Left ventricle myocardium inferior (tissue), 1 donor: ENCODE data around the gene CGREF1. TPM values are rescaled to one million over a fixed set of nuclear protein-coding genes. Genes with fewer than 3 reads are reported as not detected.
A peak's percentile ranks its signal among the peaks of the same experiment; 100 is the strongest.
"Not testable (repeated sequence)": the region's sequence is repeated elsewhere in the genome, so short reads cannot be mapped to it uniquely, and the experiment has no call there.

ENCODE experiments used
- DNase-seq: peaks from one replicate; pipeline ENCODE4 v3.0.0-alpha.2; 2020
- H3K27ac ChIP-seq: fragments of 200-600 bp; replicated peaks from 2 replicates; pipeline ENCODE4 v1.8.0; 2021
- H3K27me3 ChIP-seq: fragments of 200-600 bp; 2 replicates; pipeline ENCODE4 v1.8.0; 2021; ENCODE audit warnings: low read depth
- H3K36me3 ChIP-seq: fragments of 200-600 bp; 2 replicates; pipeline ENCODE4 v1.8.0; 2021
- H3K4me1 ChIP-seq: fragments of 200-600 bp; 2 replicates; pipeline ENCODE4 v1.8.0; 2021
- H3K4me3 ChIP-seq: fragments of 200-600 bp; 2 replicates; pipeline ENCODE4 v1.8.0; 2021; ENCODE audit warnings: mild to moderate bottlenecking, moderate library complexity
- H3K9me3 ChIP-seq: fragments of 200-600 bp; replicated peaks from 2 replicates; pipeline ENCODE4 v1.8.0; 2021
- intact Hi-C: fragments of 100-400 bp; cut with micrococcal nuclease; formaldehyde crosslinking; loops from one replicate; pipeline ENCODE4 v1.11.0; 2022
- total RNA-seq: library from RNA; stranded (reverse); fragmentation: NEBNext Ultra II Directional; extraction: Animal tissue kit (Norgen Biotek cat#: 25700); gene quantifications from one replicate; pipeline ENCODE4 v1.2.1, GENCODE V29; 2021
- TF ChIP-seq, protein P1 (sequence below): fragments of 200-600 bp; IDR thresholded peaks from 2 replicates; pipeline ENCODE4 v1.8.0; 2021; ENCODE audit warnings: antibody characterized with exemption, mild to moderate bottlenecking, borderline replicate concordance
- donor health status: DM: no; HTN: yes; CAD: no; lungs with severe emphysema.

Gene CGREF1
- total RNA-seq, 1 donor from 2014 or later, result 0.80 TPM

DNA sequence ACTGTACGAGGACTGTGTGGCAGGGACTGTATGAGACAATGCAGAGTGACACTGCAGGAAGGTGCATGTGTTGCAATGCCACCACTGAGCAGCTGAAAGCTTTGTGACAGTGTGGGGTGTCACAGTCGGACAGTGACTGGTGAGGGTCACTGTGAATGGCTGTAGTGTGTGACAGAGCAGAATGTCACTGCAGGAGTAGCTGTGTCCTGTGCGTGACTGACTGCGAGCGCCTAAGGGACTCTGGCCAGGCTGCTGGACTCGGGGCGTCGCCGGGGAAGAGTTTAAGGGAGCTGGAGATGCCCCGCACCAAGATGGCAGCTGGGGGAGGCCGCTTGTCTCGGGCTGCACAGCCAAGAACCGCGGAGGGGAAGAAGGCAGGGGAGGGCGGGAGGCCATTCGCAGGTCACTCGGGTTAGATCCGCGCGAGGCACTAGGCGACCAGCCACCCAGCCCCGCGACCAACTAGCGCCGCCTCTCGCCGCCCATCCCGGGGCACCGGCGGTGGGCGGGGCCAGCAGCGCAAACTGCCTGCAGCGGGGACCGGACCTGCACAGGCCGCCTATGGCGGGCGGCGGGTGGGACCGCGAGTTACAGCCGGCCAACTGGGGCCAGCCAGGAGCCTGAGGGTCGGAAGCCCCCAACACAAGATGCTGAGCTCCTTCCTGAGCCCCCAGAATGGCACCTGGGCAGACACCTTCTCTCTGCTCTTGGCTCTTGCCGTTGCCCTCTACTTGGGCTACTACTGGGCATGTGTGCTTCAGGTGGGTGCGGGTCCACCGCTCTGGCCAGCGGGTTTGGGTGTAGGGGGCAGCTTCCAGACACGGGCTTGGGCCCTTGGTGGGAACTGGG is 4.6 kb upstream of the CGREF1 start, which contains the start of gene ABHD1:
TSS of gene ABHD1 (plus strand) at position 514 of the 849 bp plus-strand sequence. CDS start at position 648, 134 bp downstream.
- Histone ChIP-seq H3K4me3 (peak within 1 kb of the TSS; percentile 75), H3K4me1 (peaks cover 26% of the 10 kb centered on the region), H3K27ac (peak within 1 kb of the TSS; percentile 78), H3K27me3 (peaks cover 16% of the 10 kb centered on the region), H3K36me3 (no peaks in the 10 kb centered on the region), H3K9me3 (no peaks in the 10 kb centered on the region)
- peak; percentile 80 for DNase-seq
- intact Hi-C loops, result no loop called here
- TF ChIP-seq, protein P1, sequence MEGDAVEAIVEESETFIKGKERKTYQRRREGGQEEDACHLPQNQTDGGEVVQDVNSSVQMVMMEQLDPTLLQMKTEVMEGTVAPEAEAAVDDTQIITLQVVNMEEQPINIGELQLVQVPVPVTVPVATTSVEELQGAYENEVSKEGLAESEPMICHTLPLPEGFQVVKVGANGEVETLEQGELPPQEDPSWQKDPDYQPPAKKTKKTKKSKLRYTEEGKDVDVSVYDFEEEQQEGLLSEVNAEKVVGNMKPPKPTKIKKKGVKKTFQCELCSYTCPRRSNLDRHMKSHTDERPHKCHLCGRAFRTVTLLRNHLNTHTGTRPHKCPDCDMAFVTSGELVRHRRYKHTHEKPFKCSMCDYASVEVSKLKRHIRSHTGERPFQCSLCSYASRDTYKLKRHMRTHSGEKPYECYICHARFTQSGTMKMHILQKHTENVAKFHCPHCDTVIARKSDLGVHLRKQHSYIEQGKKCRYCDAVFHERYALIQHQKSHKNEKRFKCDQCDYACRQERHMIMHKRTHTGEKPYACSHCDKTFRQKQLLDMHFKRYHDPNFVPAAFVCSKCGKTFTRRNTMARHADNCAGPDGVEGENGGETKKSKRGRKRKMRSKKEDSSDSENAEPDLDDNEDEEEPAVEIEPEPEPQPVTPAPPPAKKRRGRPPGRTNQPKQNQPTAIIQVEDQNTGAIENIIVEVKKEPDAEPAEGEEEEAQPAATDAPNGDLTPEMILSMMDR, result no peak

DNA sequence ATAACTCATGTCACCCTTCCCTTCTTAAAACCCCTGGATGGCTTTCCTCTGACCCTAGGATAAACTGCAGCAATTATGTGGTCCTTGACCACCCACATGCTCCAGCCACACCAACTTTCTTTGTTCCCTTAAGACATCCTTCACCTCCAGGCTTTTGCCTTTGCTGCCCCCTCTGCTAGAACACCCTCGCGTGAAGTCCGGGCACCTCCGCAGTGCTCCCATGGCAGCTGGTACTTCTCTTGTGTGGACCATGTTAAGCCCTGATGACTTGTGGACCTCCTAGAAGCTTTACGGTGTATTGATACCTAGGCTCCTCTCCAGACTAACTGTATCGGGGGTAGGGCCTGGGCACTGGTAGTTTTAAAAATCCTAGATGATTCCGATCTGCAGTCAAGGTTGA is 3.9 kb upstream of the CGREF1 start:
- H3K27me3 ChIP-seq, result peaks cover 23% of the 10 kb centered on the region
- H3K27ac ChIP-seq, result peak overlapping the region; percentile 78
- H3K4me1 ChIP-seq, result peaks cover 32% of the 10 kb centered on the region
- TF ChIP-seq, protein P1, result no peak
- H3K9me3 ChIP-seq, result no peaks in the 10 kb centered on the region
- intact Hi-C loops, result no loop called here
- DNase-seq, result no peak
- H3K36me3 ChIP-seq, result no peaks in the 10 kb centered on the region
- peak overlapping the region; percentile 75 for H3K4me3 ChIP-seq

DNA sequence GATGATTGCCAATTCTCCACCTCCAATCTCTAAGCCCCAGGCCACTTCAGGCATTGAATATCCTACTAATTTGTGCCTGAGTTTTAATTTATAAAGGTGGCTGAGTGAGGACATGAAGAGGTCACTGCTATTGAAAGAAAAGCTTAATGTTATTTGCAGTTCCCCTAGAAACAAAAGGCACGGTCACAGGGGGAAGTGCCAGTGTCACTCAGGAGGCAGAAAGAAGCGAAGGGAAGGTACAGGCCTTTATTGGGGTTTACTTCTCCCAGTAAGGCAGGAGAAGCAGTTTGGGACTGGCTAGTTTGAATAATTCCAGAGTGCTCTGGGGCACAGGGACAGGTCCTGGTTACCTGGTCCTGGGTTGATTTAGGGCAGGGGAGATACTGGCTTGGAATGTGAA is 3.0 kb upstream of the CGREF1 start:
- Histone ChIP-seq H3K27ac (no peak overlapping the region), H3K9me3 (no peaks in the 10 kb centered on the region), H3K4me1 (peaks cover 32% of the 10 kb centered on the region), H3K36me3 (no peaks in the 10 kb centered on the region), H3K27me3 (peaks cover 32% of the 10 kb centered on the region), H3K4me3 (no peak overlapping the region)
- TF ChIP-seq, protein P1, result no peak
- intact Hi-C loops, result no loop called here
- DNase-seq, result no peak

DNA sequence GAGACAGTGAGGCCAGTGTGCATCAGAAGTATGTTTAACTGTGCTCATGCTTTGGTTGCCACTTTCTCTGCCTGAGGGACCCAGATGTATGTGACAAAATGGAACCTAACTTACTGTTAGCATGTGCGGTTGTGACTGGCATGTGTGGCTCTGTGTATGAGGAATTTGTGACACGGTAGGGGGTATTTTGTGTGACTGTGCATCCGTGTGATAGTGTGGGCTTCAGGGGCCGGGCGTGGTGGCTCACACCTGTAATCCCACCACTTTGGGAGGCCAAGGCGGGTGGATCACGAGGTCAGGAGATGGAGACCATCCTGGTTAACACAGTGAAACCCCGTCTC is 372 bp upstream of the CGREF1 start:
- H3K4me3 ChIP-seq, result peak overlapping the region; percentile 60
- DNase-seq, intact Hi-C loops: not testable (repeated sequence)

DNA sequence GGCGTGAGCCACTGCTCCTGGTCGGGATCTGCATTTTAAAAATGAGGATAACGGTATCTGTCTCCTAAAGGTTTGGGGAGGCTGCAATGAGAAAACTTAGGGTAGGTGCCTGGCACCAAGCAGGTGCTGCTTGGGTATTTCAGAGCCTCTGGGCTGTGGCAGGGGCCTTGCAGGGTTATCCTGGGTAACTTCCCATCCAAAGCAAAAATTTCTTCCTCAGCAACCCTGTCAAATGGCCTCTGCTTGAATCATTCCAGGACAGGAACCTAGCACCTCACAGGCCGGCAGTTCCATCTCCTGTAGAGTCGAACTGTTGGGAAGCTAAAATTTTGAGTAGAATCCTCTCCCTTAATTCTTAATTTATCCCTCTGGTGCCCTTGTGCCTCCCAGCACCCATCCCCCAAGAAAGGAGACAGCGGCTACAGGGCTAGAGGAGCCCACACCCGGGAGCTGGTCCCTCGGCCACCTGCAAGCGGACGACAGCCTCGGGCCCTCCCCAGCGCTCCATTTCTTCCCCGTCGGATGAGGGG is 868 bp downstream of the CGREF1 start:
- no peaks in the 10 kb centered on the region for H3K9me3 ChIP-seq
- no peak for DNase-seq
- peak overlapping the region; percentile 60 for H3K4me3 ChIP-seq
- intact Hi-C loops, result no loop called here
- TF ChIP-seq, protein P1, result no peak
- peaks cover 15% of the 10 kb centered on the region for H3K4me1 ChIP-seq
- no peak overlapping the region for H3K27ac ChIP-seq
- H3K36me3 ChIP-seq, result no peaks in the 10 kb centered on the region
- peaks cover 45% of the 10 kb centered on the region for H3K27me3 ChIP-seq

More for the DNA sequence above, 372 bp upstream of the CGREF1 start:
- H3K27me3 ChIP-seq, result peaks cover 45% of the 10 kb centered on the region
- H3K4me1 ChIP-seq, result peaks cover 26% of the 10 kb centered on the region
- H3K27ac ChIP-seq, H3K9me3 ChIP-seq, H3K36me3 ChIP-seq: not testable (repeated sequence)

DNA sequence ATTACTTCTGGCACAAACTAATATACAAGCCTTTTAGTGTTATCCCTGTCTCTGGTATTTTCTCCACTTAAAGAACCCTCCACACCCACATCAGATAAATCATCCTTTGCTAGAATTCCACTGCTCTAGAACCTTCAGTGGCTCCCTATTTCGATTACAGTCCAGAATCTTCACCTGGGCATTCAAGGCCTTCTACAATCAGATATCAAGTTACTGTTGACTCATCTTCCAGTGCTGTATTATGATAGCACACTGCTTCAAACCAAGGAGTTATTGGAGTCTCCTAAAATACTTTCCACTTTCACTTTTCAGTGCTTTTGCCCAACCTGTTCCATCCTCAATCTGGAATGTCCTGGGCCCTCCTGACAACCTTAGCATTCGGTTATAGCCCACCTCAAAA is 3.4 kb downstream of the CGREF1 start:
- peaks cover 11% of the 10 kb centered on the region for H3K4me1 ChIP-seq
- intact Hi-C loops, result no loop called here
- H3K36me3 ChIP-seq, result no peaks in the 10 kb centered on the region
- peaks cover 45% of the 10 kb centered on the region for H3K27me3 ChIP-seq
- no peak overlapping the region for H3K27ac ChIP-seq
- TF ChIP-seq, protein P1, result no peak
- DNase-seq, result no peak
- no peak overlapping the region for H3K4me3 ChIP-seq
- no peaks in the 10 kb centered on the region for H3K9me3 ChIP-seq

DNA sequence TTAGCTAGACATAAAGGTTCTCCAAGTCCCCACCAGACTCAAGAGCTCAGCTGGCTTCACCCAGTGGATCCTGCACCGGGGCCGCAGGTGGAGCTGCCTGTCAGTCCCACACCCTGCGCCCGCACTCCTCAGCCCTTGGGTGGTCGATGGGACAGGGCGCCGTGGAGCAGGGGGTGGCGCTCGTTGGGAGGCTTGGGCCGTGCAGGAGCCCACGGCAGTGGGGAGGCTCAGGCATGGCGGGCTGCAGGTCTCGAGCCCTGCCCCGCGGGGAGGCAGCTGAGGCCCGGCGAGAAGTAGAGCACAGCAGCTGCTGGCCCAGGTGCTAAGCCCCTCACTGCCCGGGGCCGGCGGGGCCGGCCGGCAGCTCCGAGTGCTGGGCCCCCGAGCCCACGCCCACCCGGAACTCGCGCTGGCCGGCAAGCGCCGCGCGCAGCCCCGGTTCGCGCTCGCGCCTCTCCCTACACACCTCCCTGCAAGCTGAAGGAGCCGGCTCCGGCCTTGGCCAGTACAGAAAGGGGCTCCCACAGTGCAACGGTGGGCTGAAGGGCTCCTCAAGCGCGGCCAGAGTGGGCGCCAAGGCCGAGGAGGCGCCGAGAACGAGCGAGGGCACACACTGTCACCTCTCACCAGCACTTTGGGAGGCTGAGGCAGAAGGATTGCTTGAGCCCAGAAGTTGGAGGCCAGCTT is 7.4 kb downstream of the CGREF1 start:
- H3K27me3 ChIP-seq, result peaks cover 37% of the 10 kb centered on the region
- H3K27ac ChIP-seq, H3K4me3 ChIP-seq, H3K36me3 ChIP-seq, H3K9me3 ChIP-seq, intact Hi-C loops, DNase-seq, H3K4me1 ChIP-seq: not testable (repeated sequence)
